Measurements from ENCODE around the gene ACTL8. TPM values are rescaled to one million over a fixed set of nuclear protein-coding genes. Genes with fewer than 3 reads are reported as not detected.

Gene ACTL8
- total and polyA plus RNA-seq, 2 donors from 2014 or later: not detected

DNA sequence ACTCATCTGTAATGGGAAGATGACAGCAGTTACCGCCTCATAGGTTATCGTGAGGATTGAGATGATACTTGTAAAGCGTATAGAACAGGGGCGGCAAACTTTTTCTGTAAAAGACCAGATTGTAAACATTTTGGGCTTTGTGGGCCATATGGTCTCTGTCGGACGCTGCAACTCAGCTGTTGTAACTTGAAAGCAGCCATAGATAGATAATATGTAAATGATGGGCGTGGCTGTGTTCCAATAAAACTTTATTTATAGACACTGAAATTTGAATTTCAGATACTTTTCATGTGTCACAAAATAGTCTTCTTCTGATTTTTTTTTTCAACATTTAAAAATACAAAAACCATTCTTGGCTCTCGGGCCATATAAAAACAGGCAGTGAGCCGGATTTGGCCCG is 15.8 kb downstream of the ACTL8 start:
- Histone ChIP-seq H3K36me3 (ENCODE audit: control insufficient read depth in 2 of 3, insufficient read depth in 3 of 3, low read length in 3 of 3) (no peaks in the 10 kb centered on the region), H3K9ac (ENCODE audit: low read length in 3 of 3) (no peak overlapping the region), H3K27ac (ENCODE audit: low read depth in 2 of 2, low read length in 2 of 2) (no peak overlapping the region), H3K4me1 (ENCODE audit: control insufficient read depth in 2 of 3, insufficient read depth in 2 of 3, low read depth in 1 of 3, low read length in 3 of 3) (no peaks in the 10 kb centered on the region), H3K4me3 (ENCODE audit: low read length in 3 of 3) (no peak overlapping the region), H3K9me3 (ENCODE audit: control insufficient read depth in 2 of 3, insufficient read depth in 1 of 3, low read length in 3 of 3) (no peaks in the 10 kb centered on the region), H3K27me3 (ENCODE audit: control insufficient read depth, insufficient read depth, low read length) (no peaks in the 10 kb centered on the region)
- intact Hi-C loops (cut with DNase I): no loop called here
- no peak for FAIRE-seq
- no peak for DNase-seq
- TF ChIP-seq, protein P1, sequence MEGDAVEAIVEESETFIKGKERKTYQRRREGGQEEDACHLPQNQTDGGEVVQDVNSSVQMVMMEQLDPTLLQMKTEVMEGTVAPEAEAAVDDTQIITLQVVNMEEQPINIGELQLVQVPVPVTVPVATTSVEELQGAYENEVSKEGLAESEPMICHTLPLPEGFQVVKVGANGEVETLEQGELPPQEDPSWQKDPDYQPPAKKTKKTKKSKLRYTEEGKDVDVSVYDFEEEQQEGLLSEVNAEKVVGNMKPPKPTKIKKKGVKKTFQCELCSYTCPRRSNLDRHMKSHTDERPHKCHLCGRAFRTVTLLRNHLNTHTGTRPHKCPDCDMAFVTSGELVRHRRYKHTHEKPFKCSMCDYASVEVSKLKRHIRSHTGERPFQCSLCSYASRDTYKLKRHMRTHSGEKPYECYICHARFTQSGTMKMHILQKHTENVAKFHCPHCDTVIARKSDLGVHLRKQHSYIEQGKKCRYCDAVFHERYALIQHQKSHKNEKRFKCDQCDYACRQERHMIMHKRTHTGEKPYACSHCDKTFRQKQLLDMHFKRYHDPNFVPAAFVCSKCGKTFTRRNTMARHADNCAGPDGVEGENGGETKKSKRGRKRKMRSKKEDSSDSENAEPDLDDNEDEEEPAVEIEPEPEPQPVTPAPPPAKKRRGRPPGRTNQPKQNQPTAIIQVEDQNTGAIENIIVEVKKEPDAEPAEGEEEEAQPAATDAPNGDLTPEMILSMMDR (IDR thresholded peaks at IDR 0.05; ENCODE audit: borderline replicate concordance, extremely low read depth, insufficient read depth): no peak

DNA sequence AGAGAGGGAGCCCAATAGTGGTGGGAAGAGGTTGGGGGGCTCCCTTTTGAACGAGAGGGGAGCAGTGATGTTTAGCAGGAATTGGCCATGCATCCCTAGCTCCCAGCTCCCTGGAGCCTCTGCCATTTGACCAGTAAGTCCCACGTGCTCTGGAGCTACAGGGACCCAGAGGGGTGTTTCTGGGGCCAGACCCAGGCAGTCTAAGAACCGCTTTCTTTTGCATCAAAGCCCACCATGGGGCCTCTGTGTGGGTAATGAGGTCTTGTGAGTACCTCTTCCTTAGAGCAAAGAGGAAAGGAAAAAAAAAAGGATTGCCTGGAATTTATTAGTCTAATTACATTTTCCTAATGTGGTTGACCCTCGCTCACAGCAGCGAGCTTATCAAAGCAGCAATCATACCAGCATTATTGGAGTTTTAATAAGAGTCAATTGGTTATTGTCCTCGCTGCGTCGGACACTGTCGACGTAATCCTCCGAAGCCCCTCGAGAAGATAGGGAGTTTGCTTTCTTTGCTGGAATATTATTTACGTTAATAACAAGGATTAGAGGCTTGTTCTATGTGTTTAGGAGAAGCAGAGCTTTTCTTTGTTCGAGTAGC is 17.6 kb downstream of the ACTL8 start:
- FAIRE-seq (no peak), DNase-seq (no peak)
- Histone ChIP-seq H3K27ac (ENCODE audit: low read depth in 2 of 2, low read length in 2 of 2) (no peak overlapping the region), H3K9ac (ENCODE audit: low read length in 3 of 3) (no peak overlapping the region), H3K27me3 (ENCODE audit: control insufficient read depth, insufficient read depth, low read length) (no peaks in the 10 kb centered on the region), H3K4me3 (ENCODE audit: low read length in 3 of 3) (no peak overlapping the region), H3K4me1 (ENCODE audit: control insufficient read depth in 2 of 3, insufficient read depth in 2 of 3, low read depth in 1 of 3, low read length in 3 of 3) (no peaks in the 10 kb centered on the region), H3K36me3 (ENCODE audit: control insufficient read depth in 2 of 3, insufficient read depth in 3 of 3, low read length in 3 of 3) (no peaks in the 10 kb centered on the region), H3K9me3 (ENCODE audit: control insufficient read depth in 2 of 3, insufficient read depth in 1 of 3, low read length in 3 of 3) (no peaks in the 10 kb centered on the region)
- TF ChIP-seq, protein P1 (IDR thresholded peaks at IDR 0.05; ENCODE audit: borderline replicate concordance, extremely low read depth, insufficient read depth): no peak
- intact Hi-C loops (cut with DNase I): no loop called here

DNA sequence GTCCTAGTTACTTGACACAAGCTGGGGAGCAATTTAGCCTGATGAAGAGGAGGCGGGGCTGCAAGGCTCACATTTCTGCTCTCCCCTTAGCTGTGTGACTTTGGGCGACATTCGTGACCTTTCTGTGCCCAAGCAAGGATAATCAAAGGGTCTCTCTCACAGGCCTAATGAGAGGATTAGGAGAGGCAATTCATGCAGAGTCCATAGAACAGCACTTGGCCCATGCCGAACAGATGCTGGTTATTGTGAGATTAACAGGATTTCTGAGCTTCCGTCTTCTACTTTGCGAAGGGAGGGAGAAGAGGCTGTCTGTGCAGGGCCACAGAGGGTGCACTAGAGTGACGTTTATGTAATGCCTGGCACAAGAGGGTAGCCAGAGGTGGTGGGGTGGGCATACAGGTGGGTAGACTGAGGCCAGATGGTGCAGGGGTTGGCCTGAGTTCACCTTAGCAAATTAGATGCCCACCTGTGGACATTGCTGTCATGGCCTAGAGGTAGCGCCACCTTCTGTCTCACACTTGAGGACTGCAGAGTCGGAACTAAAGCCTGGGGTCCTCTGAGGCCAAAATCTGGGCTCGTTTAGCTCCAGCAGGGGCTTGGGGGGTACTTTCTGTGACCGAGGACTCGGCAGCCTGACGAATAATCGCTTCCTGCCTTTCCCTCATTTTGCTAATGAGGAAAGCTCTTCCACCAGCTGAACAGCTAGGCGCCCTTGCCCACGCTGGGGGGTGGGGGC is 18.6 kb downstream of the ACTL8 start:
- H3K27me3 ChIP-seq (ENCODE audit: control insufficient read depth, insufficient read depth, low read length): no peaks in the 10 kb centered on the region
- no peaks in the 10 kb centered on the region for H3K4me1 ChIP-seq (ENCODE audit: control insufficient read depth in 2 of 3, insufficient read depth in 2 of 3, low read depth in 1 of 3, low read length in 3 of 3)
- TF ChIP-seq, protein P1 (IDR thresholded peaks at IDR 0.05; ENCODE audit: borderline replicate concordance, extremely low read depth, insufficient read depth): no peak
- H3K9me3 ChIP-seq (ENCODE audit: control insufficient read depth in 2 of 3, insufficient read depth in 1 of 3, low read length in 3 of 3): no peaks in the 10 kb centered on the region
- no peak overlapping the region for H3K4me3 ChIP-seq (ENCODE audit: low read length in 3 of 3)
- DNase-seq (peak in 1 of 5 donors; percentile 47), FAIRE-seq (no peak)
- no peak overlapping the region for H3K9ac ChIP-seq (ENCODE audit: low read length in 3 of 3)
- H3K36me3 ChIP-seq (ENCODE audit: control insufficient read depth in 2 of 3, insufficient read depth in 3 of 3, low read length in 3 of 3): no peaks in the 10 kb centered on the region
- intact Hi-C loops (cut with DNase I): no loop called here
- H3K27ac ChIP-seq (ENCODE audit: low read depth in 2 of 2, low read length in 2 of 2): no peak overlapping the region

Data from kidney (tissue), 14 donors.